ENCODE measurements around the gene CLCNKB.

The CLCNKB gene

GRCh38 chr1:16072616-16073484, 29.3 kb downstream of the CLCNKB start:
- Histone ChIP-seq H3K36me3 (ENCODE audit: control insufficient read depth in 1 of 2, insufficient read depth in 2 of 2, low read length in 2 of 2) (no peaks in the 10 kb centered on the region), H3K4me3 (ENCODE audit: low read depth in 1 of 2, low read length in 2 of 2) (peak overlapping the region in 1 of 2 donors; percentile 39), H3K4me1 (ENCODE audit: control insufficient read depth in 1 of 2, insufficient read depth in 2 of 2, low read length in 2 of 2) (peaks cover 0 to 23% of the 10 kb centered on the region in 2 donors), H3K27ac (ENCODE audit: low read length) (no peak overlapping the region), H3K9me3 (ENCODE audit: control insufficient read depth in 1 of 2, low read length in 2 of 2) (no peaks in the 10 kb centered on the region), H3K27me3 (ENCODE audit: low read depth, low read length) (peaks cover 6% of the 10 kb centered on the region)

DNA sequence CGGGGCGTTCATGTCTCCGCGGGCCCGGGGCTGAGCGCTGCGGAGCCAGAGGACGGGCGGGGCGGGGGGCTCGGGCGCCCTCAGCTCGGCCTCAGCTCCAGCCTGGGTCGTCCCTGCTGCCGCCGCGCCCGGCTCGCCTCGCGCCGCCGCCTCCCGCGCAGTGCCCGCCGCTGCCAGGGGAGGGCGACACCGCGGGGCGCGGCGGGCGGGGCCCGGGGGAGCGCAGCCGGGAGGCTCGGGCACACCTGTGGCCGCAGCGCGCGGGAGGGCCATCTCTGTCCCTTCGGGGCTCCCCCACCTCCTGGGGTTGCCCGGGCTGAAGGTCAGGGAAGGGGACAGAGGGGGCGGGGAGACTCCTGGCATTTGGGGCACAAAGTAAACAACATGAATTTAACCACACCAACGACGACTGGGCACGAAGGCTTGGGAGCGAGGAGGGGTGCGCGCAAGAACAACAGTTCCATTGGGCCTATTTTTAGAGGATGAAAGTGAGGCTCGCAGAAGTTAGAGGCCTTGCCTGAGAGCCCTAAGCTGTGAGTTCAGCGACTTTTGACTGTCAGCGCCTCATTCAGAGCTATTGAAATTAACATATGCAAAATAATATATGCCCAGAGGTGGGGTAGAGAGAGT, 30.0 kb downstream of the CLCNKB start, which contains the start of gene FAM131C:
FAM131C (minus strand) TSS at position 162 of the 630 bp plus-strand sequence. CDS start 209 bp downstream, outside the sequence.
- no peak within 1 kb of the TSS for H3K27ac ChIP-seq (ENCODE audit: low read length)
- peaks cover 6% of the 10 kb centered on the region for H3K27me3 ChIP-seq (ENCODE audit: low read depth, low read length)
- H3K9me3 ChIP-seq (ENCODE audit: control insufficient read depth in 1 of 2, low read length in 2 of 2), result no peaks in the 10 kb centered on the region
- peak within 1 kb of the TSS; percentile 12 to 39 for H3K4me3 ChIP-seq (ENCODE audit: low read depth in 1 of 2, low read length in 2 of 2)
- no peaks in the 10 kb centered on the region for H3K36me3 ChIP-seq (ENCODE audit: control insufficient read depth in 1 of 2, insufficient read depth in 2 of 2, low read length in 2 of 2)
- H3K4me1 ChIP-seq (ENCODE audit: control insufficient read depth in 1 of 2, insufficient read depth in 2 of 2, low read length in 2 of 2), result peaks cover 0 to 15% of the 10 kb centered on the region in 2 donors

GRCh38 chr1:16074217-16074616, 30.6 kb downstream of the CLCNKB start:
- H3K27me3 ChIP-seq (ENCODE audit: low read depth, low read length), result peaks cover 6% of the 10 kb centered on the region
- H3K4me3 ChIP-seq (ENCODE audit: low read depth in 1 of 2, low read length in 2 of 2), result no peak overlapping the region
- no peaks in the 10 kb centered on the region for H3K36me3 ChIP-seq (ENCODE audit: control insufficient read depth in 1 of 2, insufficient read depth in 2 of 2, low read length in 2 of 2)
- no peak overlapping the region for H3K27ac ChIP-seq (ENCODE audit: low read length)
- H3K9me3 ChIP-seq (ENCODE audit: control insufficient read depth in 1 of 2, low read length in 2 of 2), result no peaks in the 10 kb centered on the region
- H3K4me1 ChIP-seq (ENCODE audit: control insufficient read depth in 1 of 2, insufficient read depth in 2 of 2, low read length in 2 of 2), result peaks cover 0 to 17% of the 10 kb centered on the region in 2 donors

DNA sequence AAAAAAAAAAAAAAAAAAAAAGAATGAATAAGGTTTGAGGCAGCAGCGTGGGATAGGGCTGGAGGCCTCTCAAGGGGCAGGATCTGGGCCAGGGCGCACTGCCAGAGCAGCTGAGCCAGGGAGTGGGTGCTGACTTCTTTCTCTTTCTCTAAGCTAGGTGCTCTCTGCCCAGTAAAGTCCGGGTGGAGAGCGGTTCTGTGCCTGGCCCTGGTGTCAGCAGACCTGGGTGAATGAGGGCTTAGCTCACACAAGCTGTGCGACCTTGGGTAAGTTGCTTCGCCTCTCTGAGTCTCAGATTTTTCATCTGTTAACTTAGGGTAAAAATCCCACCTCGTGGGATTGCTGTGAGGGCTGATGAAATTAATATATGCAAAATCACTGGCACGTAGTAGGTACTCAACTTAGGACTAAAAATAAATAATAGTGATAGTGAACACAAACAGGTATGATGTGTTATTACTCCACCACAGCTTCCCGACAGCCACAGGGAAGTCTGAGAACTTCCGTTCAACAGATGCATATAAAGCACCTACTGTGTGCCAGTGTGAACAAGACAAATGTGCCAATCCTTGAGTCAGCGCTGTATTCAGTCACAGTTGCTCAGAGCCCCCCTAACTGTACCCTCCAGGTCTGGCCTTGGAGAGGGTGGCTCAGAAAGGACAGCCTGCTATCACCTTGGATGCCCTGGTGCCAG, 31.9 kb downstream of the CLCNKB start:
- H3K36me3 ChIP-seq (ENCODE audit: control insufficient read depth in 1 of 2, insufficient read depth in 2 of 2, low read length in 2 of 2), result no peaks in the 10 kb centered on the region
- no peak overlapping the region for H3K27ac ChIP-seq (ENCODE audit: low read length)
- no peaks in the 10 kb centered on the region for H3K9me3 ChIP-seq (ENCODE audit: control insufficient read depth in 1 of 2, low read length in 2 of 2)
- H3K27me3 ChIP-seq (ENCODE audit: low read depth, low read length), result peaks cover 6% of the 10 kb centered on the region
- H3K4me3 ChIP-seq (ENCODE audit: low read depth in 1 of 2, low read length in 2 of 2), result no peak overlapping the region
- peaks cover 0 to 21% of the 10 kb centered on the region in 2 donors for H3K4me1 ChIP-seq (ENCODE audit: control insufficient read depth in 1 of 2, insufficient read depth in 2 of 2, low read length in 2 of 2)

DNA sequence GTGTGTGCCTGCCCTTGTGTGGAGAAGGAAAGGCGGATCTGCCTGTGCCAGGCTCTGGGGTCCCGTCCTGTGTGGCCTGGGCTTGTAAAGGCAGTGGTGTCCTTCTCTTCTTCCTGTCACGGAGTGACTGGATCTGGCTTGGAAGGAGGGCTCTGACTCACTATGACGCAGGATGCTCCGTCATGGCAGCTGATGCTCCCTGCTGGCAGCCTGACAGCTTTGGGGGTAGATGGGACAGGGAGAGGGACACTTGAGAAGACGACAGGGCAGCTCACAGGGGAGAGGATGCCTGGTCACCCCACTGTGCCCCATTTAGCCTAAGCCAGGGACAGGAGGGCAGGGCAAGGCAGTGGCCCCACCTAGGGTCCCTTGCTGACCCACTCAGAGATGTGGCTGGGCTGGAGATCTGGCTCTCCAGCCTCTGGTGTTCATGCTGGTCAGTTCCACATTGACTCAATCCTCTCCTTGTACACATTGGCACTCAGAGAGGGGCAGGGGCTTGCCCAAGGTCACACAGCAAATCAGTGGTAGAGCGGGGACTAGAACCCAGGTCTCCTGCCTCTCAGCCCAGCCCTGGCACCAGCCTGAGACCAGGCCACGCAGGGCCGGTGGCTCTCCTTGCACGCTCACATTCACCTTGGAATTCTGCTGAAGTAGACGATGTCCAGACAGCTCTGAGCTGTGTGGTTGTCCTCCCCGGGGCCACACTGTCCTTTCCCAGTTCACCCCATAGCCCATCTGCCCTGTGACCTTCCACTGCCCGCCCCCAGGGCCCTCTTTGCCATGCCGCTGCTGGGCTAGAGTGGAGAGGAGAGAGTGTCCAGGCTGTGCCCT, 32.7 kb downstream of the CLCNKB start:
- Histone ChIP-seq H3K4me3 (ENCODE audit: low read depth in 1 of 2, low read length in 2 of 2) (no peak overlapping the region), H3K36me3 (ENCODE audit: control insufficient read depth in 1 of 2, insufficient read depth in 2 of 2, low read length in 2 of 2) (no peaks in the 10 kb centered on the region), H3K4me1 (ENCODE audit: control insufficient read depth in 1 of 2, insufficient read depth in 2 of 2, low read length in 2 of 2) (peaks cover 0 to 21% of the 10 kb centered on the region in 2 donors), H3K27ac (ENCODE audit: low read length) (no peak overlapping the region), H3K27me3 (ENCODE audit: low read depth, low read length) (peaks cover 6% of the 10 kb centered on the region), H3K9me3 (ENCODE audit: control insufficient read depth in 1 of 2, low read length in 2 of 2) (no peaks in the 10 kb centered on the region)

- H3K9me3 ChIP-seq (ENCODE audit: control insufficient read depth in 1 of 2, low read length in 2 of 2), result no peaks in the 10 kb centered on the region
- H3K27ac ChIP-seq (ENCODE audit: low read length), result no peak overlapping the region
- H3K36me3 ChIP-seq (ENCODE audit: control insufficient read depth in 1 of 2, insufficient read depth in 2 of 2, low read length in 2 of 2), result no peaks in the 10 kb centered on the region
- H3K4me3 ChIP-seq (ENCODE audit: low read depth in 1 of 2, low read length in 2 of 2), result no peak overlapping the region
- H3K4me1 ChIP-seq (ENCODE audit: control insufficient read depth in 1 of 2, insufficient read depth in 2 of 2, low read length in 2 of 2), result peaks cover 0 to 21% of the 10 kb centered on the region in 2 donors
- H3K27me3 ChIP-seq (ENCODE audit: low read depth, low read length), result peaks cover 6% of the 10 kb centered on the region
These were observed 33.3 kb downstream of the CLCNKB start for GRCh38 chr1:16076865-16077238.

DNA sequence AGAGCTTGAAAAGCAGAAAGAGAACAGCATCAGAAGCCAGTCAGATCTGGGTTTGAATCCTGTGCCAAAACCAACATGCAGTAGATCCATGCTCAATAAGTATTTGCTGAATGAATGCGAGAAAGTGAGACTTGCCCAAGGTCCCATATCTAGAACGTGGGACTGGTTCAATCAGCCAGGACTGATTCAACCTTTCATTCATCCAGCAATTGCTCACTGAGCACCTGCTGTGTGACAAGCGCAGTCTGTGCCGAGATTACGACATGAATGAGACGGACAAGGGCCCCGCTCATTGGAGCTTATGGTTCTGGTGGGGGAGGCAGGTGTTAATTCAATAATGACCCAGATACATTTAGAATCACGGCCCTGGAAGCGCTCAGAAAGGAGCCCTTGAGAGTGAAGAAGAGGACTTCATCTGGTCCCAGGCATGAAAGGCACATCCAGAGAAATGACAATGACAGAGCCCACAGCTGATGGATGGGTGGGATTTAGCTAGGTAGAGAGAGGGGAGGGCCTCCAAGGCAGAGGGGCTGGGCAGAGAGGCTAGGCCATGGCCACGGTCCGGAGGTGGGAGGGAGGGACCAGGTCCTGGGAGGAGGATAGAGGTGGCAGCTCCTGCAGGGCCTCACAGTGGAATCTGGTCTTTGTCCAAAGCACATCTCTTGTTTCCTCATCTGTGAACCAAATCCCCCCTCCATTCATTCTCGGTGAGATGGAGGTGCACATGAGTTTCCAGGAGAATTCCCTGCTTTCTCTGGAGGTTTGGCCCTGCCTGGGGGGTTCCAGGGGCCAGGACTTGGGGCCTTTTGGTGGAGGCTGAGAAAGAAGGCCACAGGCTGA, 34.0 kb downstream of the CLCNKB start:
- Histone ChIP-seq H3K36me3 (ENCODE audit: control insufficient read depth in 1 of 2, insufficient read depth in 2 of 2, low read length in 2 of 2) (no peaks in the 10 kb centered on the region), H3K4me3 (ENCODE audit: low read depth in 1 of 2, low read length in 2 of 2) (no peak overlapping the region), H3K4me1 (ENCODE audit: control insufficient read depth in 1 of 2, insufficient read depth in 2 of 2, low read length in 2 of 2) (peaks cover 0 to 21% of the 10 kb centered on the region in 2 donors), H3K9me3 (ENCODE audit: control insufficient read depth in 1 of 2, low read length in 2 of 2) (no peaks in the 10 kb centered on the region), H3K27me3 (ENCODE audit: low read depth, low read length) (peaks cover 6% of the 10 kb centered on the region), H3K27ac (ENCODE audit: low read length) (no peak overlapping the region)

- H3K27me3 ChIP-seq (ENCODE audit: low read depth, low read length), result peaks cover 4% of the 10 kb centered on the region
- peaks cover 0 to 11% of the 10 kb centered on the region in 2 donors for H3K4me1 ChIP-seq (ENCODE audit: control insufficient read depth in 1 of 2, insufficient read depth in 2 of 2, low read length in 2 of 2)
- H3K27ac ChIP-seq (ENCODE audit: low read length), result no peak overlapping the region
- no peaks in the 10 kb centered on the region for H3K36me3 ChIP-seq (ENCODE audit: control insufficient read depth in 1 of 2, insufficient read depth in 2 of 2, low read length in 2 of 2)
- H3K4me3 ChIP-seq (ENCODE audit: low read depth in 1 of 2, low read length in 2 of 2), result no peak overlapping the region
- no peaks in the 10 kb centered on the region for H3K9me3 ChIP-seq (ENCODE audit: control insufficient read depth in 1 of 2, low read length in 2 of 2)
These were observed 35.5 kb downstream of the CLCNKB start for GRCh38 chr1:16078925-16079656.

DNA sequence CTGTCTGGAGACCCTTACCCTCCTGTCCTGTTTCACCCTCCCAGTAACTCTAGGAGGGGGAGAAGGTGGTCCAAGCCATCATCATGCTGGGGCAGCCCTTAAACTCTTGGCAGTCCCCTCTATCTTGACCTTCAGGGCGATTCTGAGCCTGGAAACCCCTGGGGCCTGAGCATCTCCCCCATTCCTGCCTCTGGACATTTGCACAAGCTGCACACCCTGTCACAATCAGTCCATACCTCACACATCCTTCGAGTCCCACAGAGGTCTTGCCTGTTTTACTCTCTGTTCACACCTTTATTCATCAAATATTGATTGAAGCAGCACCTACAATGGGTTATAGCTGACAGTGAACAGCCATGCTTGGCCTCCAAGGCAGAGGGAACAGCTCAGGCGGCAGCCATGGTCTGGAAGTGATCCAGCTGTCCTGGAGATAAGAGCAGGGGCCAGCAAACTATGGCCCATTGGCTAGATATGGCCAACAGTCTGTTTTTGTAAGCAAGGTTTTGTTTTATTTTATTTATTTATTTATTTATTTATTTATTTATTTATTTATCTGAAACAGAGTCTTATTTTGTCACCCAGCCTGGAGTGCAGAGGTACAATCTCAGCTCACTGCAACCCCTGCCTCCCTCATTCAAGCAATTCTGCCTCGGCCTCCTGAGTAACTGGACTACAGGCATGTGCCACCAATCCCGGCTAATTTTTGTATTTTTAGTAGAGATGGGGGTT, 37.0 kb downstream of the CLCNKB start:
- Histone ChIP-seq H3K9me3 (ENCODE audit: control insufficient read depth in 1 of 2, low read length in 2 of 2) (no peaks in the 10 kb centered on the region), H3K27me3 (ENCODE audit: low read depth, low read length) (no peaks in the 10 kb centered on the region), H3K36me3 (ENCODE audit: control insufficient read depth in 1 of 2, insufficient read depth in 2 of 2, low read length in 2 of 2) (no peaks in the 10 kb centered on the region), H3K4me1 (ENCODE audit: control insufficient read depth in 1 of 2, insufficient read depth in 2 of 2, low read length in 2 of 2) (peaks cover 0 to 9% of the 10 kb centered on the region in 2 donors), H3K27ac (ENCODE audit: low read length) (no peak overlapping the region), H3K4me3 (ENCODE audit: low read depth in 1 of 2, low read length in 2 of 2) (no peak overlapping the region)
